Fibroblast of lung (primary cell): Measurements from ENCODE around the gene PANX2.

Source experiments
- EZH2 ChIP-seq: IDR thresholded peaks from 2 replicates; pipeline ENCODE4 v1.5.1; 2012; ENCODE audit warnings: low read length, control low read depth, mild to moderate bottlenecking; ENCODE audit errors: missing control alignments
- TF ChIP-seq, protein P1 (sequence below), 2 donors: IDR thresholded peaks in 1 of 2; conservative IDR thresholded peaks in 1 of 2; 1 replicate in 1 of 2; 2 replicates in 1 of 2; pipeline ENCODE4 v1.5.1; 2011 to 2012; ENCODE audit warnings: low read length in 2 of 2, control low read depth in 1 of 2, inconsistent platforms in 1 of 2, low read depth in 1 of 2, mild to moderate bottlenecking in 1 of 2

GRCh38 chr22:50219800-50220602, 49.5 kb downstream of the PANX2 start:
- TF ChIP-seq, protein P1, sequence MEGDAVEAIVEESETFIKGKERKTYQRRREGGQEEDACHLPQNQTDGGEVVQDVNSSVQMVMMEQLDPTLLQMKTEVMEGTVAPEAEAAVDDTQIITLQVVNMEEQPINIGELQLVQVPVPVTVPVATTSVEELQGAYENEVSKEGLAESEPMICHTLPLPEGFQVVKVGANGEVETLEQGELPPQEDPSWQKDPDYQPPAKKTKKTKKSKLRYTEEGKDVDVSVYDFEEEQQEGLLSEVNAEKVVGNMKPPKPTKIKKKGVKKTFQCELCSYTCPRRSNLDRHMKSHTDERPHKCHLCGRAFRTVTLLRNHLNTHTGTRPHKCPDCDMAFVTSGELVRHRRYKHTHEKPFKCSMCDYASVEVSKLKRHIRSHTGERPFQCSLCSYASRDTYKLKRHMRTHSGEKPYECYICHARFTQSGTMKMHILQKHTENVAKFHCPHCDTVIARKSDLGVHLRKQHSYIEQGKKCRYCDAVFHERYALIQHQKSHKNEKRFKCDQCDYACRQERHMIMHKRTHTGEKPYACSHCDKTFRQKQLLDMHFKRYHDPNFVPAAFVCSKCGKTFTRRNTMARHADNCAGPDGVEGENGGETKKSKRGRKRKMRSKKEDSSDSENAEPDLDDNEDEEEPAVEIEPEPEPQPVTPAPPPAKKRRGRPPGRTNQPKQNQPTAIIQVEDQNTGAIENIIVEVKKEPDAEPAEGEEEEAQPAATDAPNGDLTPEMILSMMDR (conservative IDR thresholded peaks at IDR 0.05 in 1 of 2, IDR thresholded peaks at IDR 0.05 in 1 of 2; ENCODE audit: low read depth in 1 of 2, low read length in 2 of 2): no peak
- TF ChIP-seq EZH2: no peak
